ENCODE results near the gene MAP1B.

MAP1B gene

GRCh38 chr5:72224946-72225463, 117.7 kb downstream of the MAP1B start:
- DNase-seq (ENCODE audit: low spot score): no peak

- DNase-seq (ENCODE audit: low spot score): no peak
These were observed 118.5 kb downstream of the MAP1B start for GRCh38 chr5:72225741-72226140.

GRCh38 chr5:72226950-72227349, 119.7 kb downstream of the MAP1B start:
- DNase-seq (ENCODE audit: low spot score): peak; percentile 73

- DNase-seq (ENCODE audit: low spot score): no peak
These were observed 121.7 kb downstream of the MAP1B start for GRCh38 chr5:72228960-72229359.

GRCh38 chr5:72231991-72232703, 124.9 kb downstream of the MAP1B start:
- DNase-seq (ENCODE audit: low spot score): no peak

- no peak for DNase-seq (ENCODE audit: low spot score)
These were observed 125.6 kb downstream of the MAP1B start for GRCh38 chr5:72232838-72233237.

- no peak for DNase-seq (ENCODE audit: low spot score)
These were observed 126.6 kb downstream of the MAP1B start for GRCh38 chr5:72233835-72234234.

GRCh38 chr5:72234265-72234700, 127.0 kb downstream of the MAP1B start:
- DNase-seq (ENCODE audit: low spot score): no peak

- DNase-seq (ENCODE audit: low spot score): no peak
These were observed 127.6 kb downstream of the MAP1B start for GRCh38 chr5:72234868-72235267.

- DNase-seq (ENCODE audit: low spot score): no peak
These were observed 128.4 kb downstream of the MAP1B start for GRCh38 chr5:72235725-72236124.

GRCh38 chr5:72237415-72237814, 130.1 kb downstream of the MAP1B start:
- no peak for DNase-seq (ENCODE audit: low spot score)

GRCh38 chr5:72237879-72238278, 130.6 kb downstream of the MAP1B start:
- no peak for DNase-seq (ENCODE audit: low spot score)

- no peak for DNase-seq (ENCODE audit: low spot score)
These were observed 131.6 kb downstream of the MAP1B start for GRCh38 chr5:72238712-72239445.

- DNase-seq (ENCODE audit: low spot score): peak; percentile 94
These were observed 134.2 kb downstream of the MAP1B start for GRCh38 chr5:72241346-72242003.

- DNase-seq (ENCODE audit: low spot score): peak; percentile 55
These were observed 135.7 kb downstream of the MAP1B start for GRCh38 chr5:72242796-72243475.

GRCh38 chr5:72243706-72244105, 136.4 kb downstream of the MAP1B start:
- no peak for DNase-seq (ENCODE audit: low spot score)

- DNase-seq (ENCODE audit: low spot score): peak; percentile 88
These were observed 137.6 kb downstream of the MAP1B start for GRCh38 chr5:72244862-72245371.

- peak; percentile 43 for DNase-seq (ENCODE audit: low spot score)
These were observed 138.3 kb downstream of the MAP1B start for GRCh38 chr5:72245546-72245945.

- peak; percentile 45 for DNase-seq (ENCODE audit: low spot score)
These were observed 138.8 kb downstream of the MAP1B start for GRCh38 chr5:72245951-72246532.

- DNase-seq (ENCODE audit: low spot score): peak; percentile 37
These were observed 139.7 kb downstream of the MAP1B start for GRCh38 chr5:72246954-72247442.

GRCh38 chr5:72248410-72248981, 141.2 kb downstream of the MAP1B start:
- DNase-seq (ENCODE audit: low spot score): peak; percentile 76
